GM19397 (cell line): ENCODE data around the gene GRAPL.
"Not testable (repeated sequence)": the region's sequence is repeated elsewhere in the genome, so short reads cannot be mapped to it uniquely, and the experiment has no call there.

ENCODE experiments used
- ATAC-seq: cut with Tn5 transposase; IDR thresholded peaks from one replicate; pipeline ENCODE4 v1.9.1; 2021; ENCODE audit warnings: mild to moderate bottlenecking, moderate library complexity; ENCODE audit not compliant: unreplicated experiment

Gene GRAPL

DNA sequence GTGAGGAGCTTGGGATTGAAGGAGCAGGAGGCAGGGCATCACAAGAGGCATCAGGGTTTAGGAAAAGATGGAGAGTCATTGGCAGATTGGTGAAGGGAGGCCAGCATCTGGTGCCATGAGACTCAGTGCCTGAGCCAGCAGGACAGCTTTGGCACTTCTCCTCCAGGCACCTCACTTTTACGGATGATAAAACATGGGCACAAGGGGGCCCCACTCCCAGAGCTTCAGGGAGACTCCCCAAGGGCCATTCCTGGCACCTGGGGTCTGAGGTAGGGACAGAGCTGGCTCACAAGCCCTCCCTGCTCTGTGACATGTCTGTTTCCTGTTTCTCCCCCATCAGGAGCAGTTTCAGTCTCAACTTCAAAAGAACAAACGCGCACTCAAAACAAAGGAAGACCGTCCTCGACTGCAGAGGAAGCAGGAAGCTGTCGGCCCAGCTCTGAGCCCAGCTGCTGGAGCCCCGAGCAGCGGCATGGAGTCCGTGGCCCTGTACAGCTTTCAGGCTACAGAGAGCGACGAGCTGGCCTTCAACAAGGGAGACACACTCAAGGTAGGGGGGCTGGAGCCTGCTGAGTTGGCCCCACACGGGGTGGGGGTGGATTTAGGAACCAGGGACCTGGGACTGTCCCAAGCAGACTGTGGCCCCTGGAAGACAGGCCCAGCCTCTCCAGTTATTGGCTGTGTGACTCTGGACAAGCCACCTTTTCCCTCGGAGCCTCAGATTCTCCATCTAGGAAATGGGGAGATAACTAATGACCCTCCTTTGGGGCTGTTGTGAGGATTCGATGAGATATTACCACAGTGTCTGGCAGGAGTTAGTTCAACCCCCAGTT is at the start of gene GRAPL:
Gene GRAPL (plus strand): TSS at position 442 of the 833 bp plus-strand sequence. CDS start 31 bp downstream, at position 473.
- not testable (repeated sequence) for ATAC-seq

DNA sequence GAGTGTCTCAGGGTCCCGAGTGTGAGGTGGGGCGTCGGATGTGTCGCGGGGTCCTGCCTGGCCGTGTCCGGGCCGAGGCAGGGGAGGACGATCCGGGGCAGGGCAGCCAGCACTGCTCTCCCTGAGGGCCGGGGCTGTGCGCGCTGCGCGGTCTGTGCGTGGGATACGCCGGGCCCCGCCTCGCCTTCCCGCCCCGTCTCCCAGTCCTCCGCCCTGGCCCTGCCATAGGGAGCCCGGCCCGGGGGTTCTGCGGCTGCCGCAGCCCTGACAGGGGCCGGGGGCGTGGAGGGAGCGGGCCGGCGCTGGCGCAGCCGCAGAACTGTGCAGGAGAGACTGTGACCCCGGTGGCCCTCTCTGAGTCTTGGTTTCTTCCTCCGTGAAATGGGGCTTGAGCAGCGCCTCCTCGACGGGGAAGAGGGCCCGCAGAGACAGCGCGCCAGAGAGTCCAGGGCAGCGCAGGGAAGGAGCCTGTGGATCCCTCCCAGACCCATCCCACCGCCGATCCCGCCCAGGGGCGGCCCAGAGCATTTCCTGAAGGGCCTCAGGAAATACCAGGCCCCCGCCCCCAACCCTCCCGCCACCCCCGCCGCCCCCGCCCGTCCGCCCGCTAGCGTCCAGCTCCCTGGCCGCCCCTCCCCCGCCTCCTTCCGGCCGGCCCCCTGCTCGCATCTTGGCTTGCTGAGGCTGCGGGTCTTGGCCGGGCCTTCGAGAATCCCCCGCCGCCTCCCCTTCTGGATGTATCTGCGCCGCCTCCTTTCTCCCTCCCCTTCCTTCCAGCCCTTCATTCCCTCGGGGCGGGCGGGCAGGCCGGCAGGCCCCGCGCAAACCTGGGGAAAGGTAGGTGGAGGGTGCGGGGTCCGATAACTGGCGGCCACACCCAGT is 38.3 kb upstream of the GRAPL start:
- not testable (repeated sequence) for ATAC-seq

GRCh38 chr17:19090058-19090772 is 37.2 kb upstream of the GRAPL start:
- peak; percentile 52 for ATAC-seq

- ATAC-seq: not testable (repeated sequence)
Measured at GRCh38 chr17:19092737-19093683, 34.4 kb upstream of the GRAPL start.

GRCh38 chr17:19093684-19094438 is 33.5 kb upstream of the GRAPL start:
- ATAC-seq: not testable (repeated sequence)

DNA sequence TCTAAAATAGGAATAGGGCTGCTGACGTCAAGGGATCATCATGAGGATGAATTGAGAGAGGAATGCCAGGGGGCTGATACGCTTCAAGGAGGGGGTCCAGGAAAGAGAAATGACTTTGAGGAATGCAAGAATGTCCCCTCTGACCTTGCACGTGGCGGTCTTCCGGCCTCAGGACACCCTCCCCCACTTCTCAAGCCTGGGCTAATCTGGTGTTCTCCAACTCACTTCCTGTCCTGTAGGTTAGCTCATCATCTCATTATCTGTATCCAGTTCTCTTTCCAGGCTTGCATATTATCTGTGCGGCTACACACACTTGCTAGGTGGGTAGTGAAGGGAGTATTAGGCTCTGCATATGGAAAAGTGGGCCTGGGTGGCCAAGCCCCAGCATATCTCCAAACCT is 18.9 kb upstream of the GRAPL start:
- not testable (repeated sequence) for ATAC-seq

DNA sequence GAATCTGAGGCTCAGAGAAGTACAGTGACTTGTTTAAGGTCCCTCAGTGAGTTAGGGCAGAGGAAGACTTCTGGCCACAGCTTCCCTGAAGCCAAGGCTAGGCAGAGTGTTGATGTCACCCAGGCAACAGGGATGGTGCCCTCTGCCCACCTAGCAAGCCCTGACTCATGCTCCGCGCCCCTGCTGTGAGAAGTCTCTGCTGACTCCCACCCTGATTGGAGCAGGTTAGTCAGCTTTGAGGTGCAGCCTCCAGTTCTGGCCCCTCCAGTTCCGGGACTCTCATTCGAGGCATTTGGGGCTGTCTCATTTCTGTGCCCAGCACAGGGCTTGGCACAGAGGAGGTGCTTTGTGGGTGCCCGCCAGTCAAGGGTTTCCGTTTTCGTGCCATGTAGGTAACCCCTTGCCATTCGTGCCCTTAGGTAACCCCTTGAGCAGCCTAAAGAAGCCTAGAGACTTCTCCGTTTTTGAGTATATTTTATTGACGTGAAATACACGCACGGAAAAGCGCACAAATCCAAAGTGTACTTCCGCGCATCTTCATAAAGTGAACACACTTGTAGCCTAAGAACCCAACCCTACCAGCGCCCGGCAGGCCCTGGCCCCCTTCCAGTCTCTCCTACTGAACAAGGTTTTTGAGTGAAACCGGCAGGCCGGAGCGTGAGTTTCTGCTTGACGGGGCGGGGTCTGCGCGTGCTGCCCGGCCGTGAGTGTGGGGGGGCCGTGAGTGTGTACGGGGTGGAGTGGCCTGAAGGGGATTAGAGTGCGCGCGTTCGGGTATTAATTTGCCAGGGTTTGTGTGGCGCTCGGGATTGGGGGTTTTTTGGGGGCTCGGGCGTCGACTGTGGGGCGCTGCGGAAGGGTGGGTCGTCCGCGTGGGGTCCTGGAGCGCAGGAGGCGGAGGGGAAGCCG is 16.9 kb upstream of the GRAPL start:
- peak; percentile 16 for ATAC-seq

GRCh38 chr17:19111111-19111711 is 16.2 kb upstream of the GRAPL start:
- peak; percentile 82 for ATAC-seq

GRCh38 chr17:19111801-19112458 is 15.5 kb upstream of the GRAPL start:
- not testable (repeated sequence) for ATAC-seq

DNA sequence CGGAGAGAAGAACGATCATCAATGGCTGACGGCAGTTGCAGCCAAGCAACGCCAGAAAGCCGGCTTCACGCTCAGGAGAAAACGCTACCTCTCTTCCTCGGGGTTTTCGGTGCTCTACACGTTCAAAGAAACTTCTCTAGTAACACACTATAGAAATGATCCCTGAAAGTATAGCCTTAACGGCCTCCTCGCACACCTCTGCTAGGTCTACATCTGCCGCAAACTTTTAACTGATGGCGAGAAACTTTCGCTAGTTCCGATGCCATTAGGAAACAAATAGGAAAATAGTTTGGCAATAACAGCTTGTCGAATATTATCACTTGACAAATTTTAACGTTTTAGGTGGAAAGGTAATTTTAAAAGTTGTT is 14.9 kb upstream of the GRAPL start:
- ATAC-seq: not testable (repeated sequence)

GRCh38 chr17:19118695-19119094 is 8.7 kb upstream of the GRAPL start:
- ATAC-seq: not testable (repeated sequence)

- ATAC-seq: not testable (repeated sequence)
Measured at GRCh38 chr17:19125289-19125688, 2.1 kb upstream of the GRAPL start.

- ATAC-seq: not testable (repeated sequence)
Measured at GRCh38 chr17:19129500-19129899, 2.1 kb downstream of the GRAPL start.

DNA sequence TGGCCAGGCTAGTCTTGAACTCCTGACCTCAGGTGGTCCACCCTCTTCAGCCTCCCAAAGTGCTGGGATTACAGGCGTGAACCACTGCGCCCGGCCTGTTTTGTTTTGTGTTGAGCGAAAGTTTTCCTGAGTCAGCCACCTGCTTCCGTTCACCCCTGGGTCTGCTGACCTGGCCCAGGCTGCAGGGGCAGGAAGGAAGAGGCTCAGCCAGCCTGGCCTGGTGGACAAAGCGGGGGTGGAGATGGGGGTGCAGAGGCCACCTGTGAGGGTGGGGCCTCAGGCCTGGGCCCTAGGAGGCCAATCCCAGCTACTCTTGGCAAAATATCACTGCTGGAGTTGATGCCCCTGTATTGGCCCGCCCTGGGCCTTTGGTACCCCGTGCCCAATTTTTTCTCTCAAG is 3.7 kb downstream of the GRAPL start:
- not testable (repeated sequence) for ATAC-seq

- not testable (repeated sequence) for ATAC-seq
Measured at GRCh38 chr17:19131772-19132171, 4.4 kb downstream of the GRAPL start.

DNA sequence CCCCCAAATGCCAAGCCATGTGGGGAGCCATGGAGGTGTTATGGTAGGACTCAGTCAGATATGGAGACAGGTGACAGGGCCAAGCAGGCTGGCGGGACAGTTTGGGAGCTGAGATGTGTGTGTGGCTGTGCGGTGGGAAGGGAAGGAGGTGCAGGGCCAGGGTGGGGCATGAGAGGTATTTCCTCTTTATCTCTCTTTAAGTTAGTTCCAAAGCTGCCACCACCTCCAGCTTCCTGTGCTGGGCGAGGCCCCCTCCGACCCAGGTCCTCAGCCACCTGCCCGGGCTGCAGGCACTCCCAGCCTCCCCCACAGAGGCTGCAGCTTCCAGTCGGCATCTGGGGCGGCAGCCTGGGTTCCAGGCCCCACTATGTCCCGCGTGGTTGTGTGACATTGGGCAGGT is 6.4 kb downstream of the GRAPL start:
- not testable (repeated sequence) for ATAC-seq

GRCh38 chr17:19135391-19135790 is 8.0 kb downstream of the GRAPL start:
- ATAC-seq: not testable (repeated sequence)
